ENCODE data around the gene SINHCAF. TPM values are rescaled to one million over a fixed set of nuclear protein-coding genes. Genes with fewer than 3 reads are reported as not detected.

SINHCAF gene
- total and polyA plus RNA-seq, 9 of the 15 experiments (the other 6 are each of a cell fraction or from before 2014, with no cell fraction given): 73.2 to 185 (median 110) TPM

GRCh38 chr12:31298922-31299321, 27.0 kb downstream of the SINHCAF start:
- Histone ChIP-seq H2AFZ (ENCODE audit: low read depth, low read length) (no peak overlapping the region), H3K9me1 (ENCODE audit: control insufficient read depth, insufficient read depth, low read length) (no peaks in the 10 kb centered on the region), H3K9ac (ENCODE audit: insufficient read depth in 1 of 2, low read depth in 2 of 2, low read length in 2 of 2) (no peak overlapping the region), H4K20me1 (replicated peaks; ENCODE audit: control insufficient read depth, insufficient read depth, low read length) (peaks cover 20% of the 10 kb centered on the region; the same call in 1 of the 2 replicates), H3K4me3 (no peak overlapping the region), H3K9me3 (replicated peaks; ENCODE audit: control insufficient read depth, insufficient read depth, low read depth, low read length) (no peaks in the 10 kb centered on the region; the same call in 1 of the 2 replicates), H3K79me2 (ENCODE audit: control insufficient read depth, insufficient read depth, low read length) (peaks cover 87% of the 10 kb centered on the region), H3K4me2 (ENCODE audit: insufficient read depth, low read length) (no peak overlapping the region), H3K27ac (ENCODE audit: extremely low read depth, low read depth, low read length) (no peak overlapping the region), H3K27me3 (ENCODE audit: control insufficient read depth in 2 of 2, insufficient read depth in 2 of 2, low read length in 2 of 2) (no peaks in the 10 kb centered on the region), H3K36me3 (ENCODE audit: control insufficient read depth, insufficient read depth, low read length) (peaks cover 91% of the 10 kb centered on the region), H3K4me1 (replicated peaks in 1 of 2; ENCODE audit: control insufficient read depth in 2 of 2, insufficient read depth in 2 of 2, low read length in 2 of 2) (no peaks in the 10 kb centered on the region)
- DNase-seq (ENCODE audit: extremely low read depth in 1 of 4, low spot score in 3 of 4): no peak
- intact Hi-C loops (cut with micrococcal nuclease) (no loop called here), in situ Hi-C loops (cut with MboI) (no loop called here)
- no peak for FAIRE-seq
- WGBS (ENCODE audit: insufficient coverage, low coverage, missing lambda C conversion rate): 96% methylated on average over 3 of the region's 3 CpGs
- no TSS peak for BruUV-seq (replicated peaks)
- POLR2A ChIA-PET: interaction anchor here (0.7 to 1.5 kb wide), 3 partner anchors 21 to 27 kb away, joined by 3 to 4 read pairs (median 4); partner anchors contain the start of gene SINHCAF
- ATAC-seq: no peak
- CTCF ChIA-PET (ENCODE audit: low intra/inter-chr PET ratio): no interaction called here
- no peak for TF ChIP-seq THAP7 (CRISPR knock-in tag; IDR thresholded peaks at IDR 0.05)
- TF ChIP-seq KAT2B (IDR thresholded peaks at IDR 0.05; ENCODE audit: low read depth, low read length): no peak
- no peak for TF ChIP-seq TARDBP (IDR thresholded peaks at IDR 0.05)
- no peak for TF ChIP-seq SMAD4 (CRISPR knock-in tag; conservative IDR thresholded peaks at IDR 0.05)
- no peak for TF ChIP-seq HDAC2 (IDR thresholded peaks at IDR 0.05)
- TF ChIP-seq ZNF280A (IDR thresholded peaks at IDR 0.05; ENCODE audit: low read depth, partially characterized antibody): no peak
- TF ChIP-seq ZNF561 (CRISPR knock-in tag; conservative IDR thresholded peaks at IDR 0.05): no peak
- no peak for TF ChIP-seq MTA1 (IDR thresholded peaks at IDR 0.05; ENCODE audit: borderline replicate concordance)
- TF ChIP-seq TBL1XR1 (IDR thresholded peaks at IDR 0.05; ENCODE audit: low read length in 2 of 2): no peak
- no peak for TF ChIP-seq NR2F6 (CRISPR knock-in tag; IDR thresholded peaks at IDR 0.05)
- no peak for TF ChIP-seq RAD21 (CRISPR knock-in tag; conservative IDR thresholded peaks at IDR 0.05 in 1 of 2, IDR thresholded peaks at IDR 0.05 in 1 of 2)
- no peak for TF ChIP-seq ZNF274 (IDR thresholded peaks at IDR 0.05; ENCODE audit: borderline replicate concordance, low read depth, low read length)
- no peak for TF ChIP-seq ZNF143 (CRISPR knock-in tag; IDR thresholded peaks at IDR 0.05)
- no peak for TF ChIP-seq ELF4 (CRISPR knock-in tag; IDR thresholded peaks at IDR 0.05)
- TF ChIP-seq GABPB1 (CRISPR knock-in tag; IDR thresholded peaks at IDR 0.05): no peak
- TF ChIP-seq MYC (IDR thresholded peaks at IDR 0.05; ENCODE audit: low read depth, low read length): no peak
- no peak for TF ChIP-seq MYC (CRISPR knock-in tag; IDR thresholded peaks at IDR 0.05; ENCODE audit: borderline replicate concordance, low read depth)
- TF ChIP-seq LEF1 (IDR thresholded peaks at IDR 0.05): no peak

Measured in K562 (cell line).